Muscle layer of duodenum (tissue), 2 donors: ENCODE measurements around the gene CMTR1.
A peak's percentile ranks its signal among the peaks of the same experiment; 100 is the strongest.
"Not testable (repeated sequence)": the region's sequence is repeated elsewhere in the genome, so short reads cannot be mapped to it uniquely, and the experiment has no call there.

Experiments used
- H3K27ac ChIP-seq: one replicate; pipeline ENCODE4 v1.7.0; 2013; ENCODE audit warnings: mild to moderate bottlenecking, low read length
- H3K27me3 ChIP-seq: one replicate; pipeline ENCODE4 v1.7.0; 2013; ENCODE audit warnings: low read depth, mild to moderate bottlenecking, control low read depth, low read length
- H3K36me3 ChIP-seq, 2 donors: one replicate each; pipeline ENCODE4 v1.7.0; 2013; ENCODE audit warnings: low read length in 2 of 2, control low read depth in 1 of 2, mild to moderate bottlenecking in 1 of 2; ENCODE audit not compliant: insufficient read depth in 2 of 2, control insufficient read depth in 1 of 2
- H3K4me1 ChIP-seq, 2 donors: one replicate each; pipeline ENCODE4 v1.7.0; 2013; ENCODE audit warnings: low read length in 2 of 2, mild to moderate bottlenecking in 2 of 2, control low read depth in 1 of 2, moderate library complexity in 1 of 2; ENCODE audit not compliant: insufficient read depth in 2 of 2, control insufficient read depth in 1 of 2
- H3K4me3 ChIP-seq, 2 donors: one replicate each; pipeline ENCODE4 v1.7.0; 2013; ENCODE audit warnings: low read length in 2 of 2, low read depth in 1 of 2, mild to moderate bottlenecking in 1 of 2
- H3K9me3 ChIP-seq, 2 donors: one replicate each; pipeline ENCODE4 v1.7.0; 2013; ENCODE audit warnings: low read length in 2 of 2, control low read depth in 1 of 2, mild to moderate bottlenecking in 1 of 2; ENCODE audit not compliant: control insufficient read depth in 1 of 2
- donor health status: healthy.

Gene CMTR1

DNA sequence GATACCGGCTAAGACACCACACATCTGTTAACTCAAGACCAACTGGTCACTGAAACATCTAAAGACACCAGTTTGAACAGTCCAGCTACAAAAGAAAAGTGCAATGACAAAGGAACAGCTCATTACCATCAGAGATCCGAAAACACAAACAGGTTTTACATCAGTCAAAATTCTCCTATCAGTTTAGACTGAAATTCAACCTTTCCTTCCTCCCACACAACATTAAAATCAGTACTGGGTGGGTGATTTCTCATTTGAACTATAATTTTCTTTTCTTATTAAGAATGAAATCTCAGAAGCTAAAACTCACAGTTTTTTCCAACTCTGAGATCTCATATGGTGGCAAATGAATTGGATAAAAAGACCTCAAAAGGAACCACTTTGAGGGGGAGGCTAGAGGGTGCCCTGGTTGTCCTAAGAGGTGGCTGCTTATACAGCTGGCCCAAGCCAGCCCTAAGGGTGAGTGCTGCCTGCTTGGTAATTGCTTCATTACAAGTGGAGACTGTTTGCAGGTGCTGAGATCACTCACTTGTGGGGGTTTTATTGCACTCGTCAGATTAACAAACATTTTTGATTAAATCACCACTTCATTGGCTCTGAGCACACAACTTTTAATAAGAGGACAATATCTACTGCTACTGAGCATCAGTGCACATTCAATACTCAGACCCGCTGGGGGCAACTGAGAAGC is 62.4 kb downstream of the CMTR1 start:
- Histone ChIP-seq H3K36me3 (no peaks in the 10 kb centered on the region), H3K4me1 (peaks cover 6 to 38% of the 10 kb centered on the region in 2 donors), H3K27me3 (no peaks in the 10 kb centered on the region), H3K27ac (no peak overlapping the region), H3K4me3 (no peak overlapping the region), H3K9me3 (no peaks in the 10 kb centered on the region)

DNA sequence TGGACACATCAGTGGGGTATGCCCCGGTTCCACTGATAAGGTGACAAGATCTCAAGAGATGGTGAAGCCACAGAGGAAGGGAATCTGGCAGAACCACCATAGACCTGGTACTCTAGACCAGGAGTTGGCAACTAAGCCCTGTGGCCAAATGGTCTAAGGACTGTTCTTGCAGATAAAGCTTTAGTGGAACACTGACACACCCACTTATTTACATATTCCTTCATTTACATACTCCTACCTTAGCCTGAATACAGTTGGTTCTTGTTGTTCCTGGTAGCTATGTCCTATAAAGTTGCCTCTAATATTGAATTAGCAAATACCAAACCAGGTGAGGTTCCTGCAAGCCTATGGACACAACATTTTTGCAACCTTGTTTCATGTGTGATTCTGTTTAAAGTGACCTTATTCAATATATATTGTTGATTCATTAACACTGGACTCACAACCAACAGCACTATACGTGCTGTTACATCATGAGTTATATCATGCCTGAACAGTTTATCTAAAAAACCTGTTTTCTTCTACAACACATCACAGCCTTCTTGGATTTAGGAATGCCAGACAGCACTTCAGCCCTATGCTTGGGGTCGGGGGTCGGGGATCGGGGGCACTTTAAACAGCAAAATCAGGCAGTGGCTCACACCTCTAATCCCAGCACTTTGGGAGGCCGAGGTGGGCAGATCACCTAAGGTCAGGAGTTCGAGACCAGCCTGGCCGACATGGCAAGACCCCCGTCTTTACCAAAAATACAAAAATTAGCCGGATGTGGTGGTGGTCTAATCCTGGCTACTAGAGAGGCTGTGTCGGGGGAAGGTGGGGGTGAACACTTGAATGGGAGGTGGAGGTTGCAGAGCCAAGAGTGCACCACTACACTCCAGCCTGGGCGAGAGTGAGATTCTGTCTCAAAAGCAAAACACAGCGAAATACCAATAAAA is 64.2 kb downstream of the CMTR1 start:
- Histone ChIP-seq H3K9me3 (no peaks in the 10 kb centered on the region), H3K4me1 (peaks cover 6 to 22% of the 10 kb centered on the region in 2 donors), H3K4me3 (no peak overlapping the region), H3K36me3 (no peaks in the 10 kb centered on the region), H3K27me3 (no peaks in the 10 kb centered on the region), H3K27ac (no peak overlapping the region)

DNA sequence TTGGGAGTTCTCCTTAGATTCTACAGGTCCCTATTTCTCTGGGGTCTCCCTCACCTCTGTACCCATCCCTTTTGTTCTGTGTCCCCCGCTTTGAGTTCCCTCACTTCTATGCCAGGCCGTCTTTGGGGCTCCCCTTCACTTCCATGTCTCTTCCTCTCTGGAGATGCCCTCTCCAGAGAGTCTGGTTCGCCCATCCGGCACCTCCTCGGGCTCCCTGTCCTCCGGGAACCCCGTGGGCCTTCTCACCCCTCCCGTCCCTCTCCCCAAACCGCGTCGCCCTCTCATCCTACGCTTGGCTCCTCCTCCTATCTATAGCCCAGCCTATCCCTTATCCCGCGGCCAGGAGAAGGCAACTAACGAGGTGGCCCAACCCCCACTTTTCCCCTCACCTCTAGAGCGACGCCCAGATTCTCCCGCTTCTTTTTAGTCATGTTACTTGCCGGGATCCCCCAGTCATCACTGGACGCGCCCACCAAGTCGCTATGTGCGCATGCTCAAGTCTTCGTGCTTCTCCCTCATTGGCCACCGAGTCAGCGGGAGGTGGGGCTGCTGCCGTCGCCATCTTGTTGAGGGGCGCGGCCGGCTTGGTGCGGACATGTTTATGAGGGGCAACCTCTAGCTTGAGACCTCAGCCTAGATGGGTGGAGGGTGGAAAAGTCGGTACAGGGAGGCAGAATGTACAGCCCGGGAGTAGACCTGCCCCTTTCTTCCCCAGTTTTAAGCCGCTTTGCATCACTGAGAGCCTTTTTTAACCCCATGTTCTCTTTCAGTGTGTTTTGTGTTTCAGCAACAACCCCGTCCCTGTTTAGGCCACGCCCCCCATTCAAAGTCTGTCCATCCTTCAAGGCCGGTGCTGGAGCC is 66.6 kb downstream of the CMTR1 start, which contains the start of gene CCDC167:
CCDC167 (minus strand) TSS at position 461 of the 861 bp plus-strand sequence; CDS start at position 431, 30 bp downstream.
- H3K27ac ChIP-seq: peak within 1 kb of the TSS; percentile 78
- peaks cover 6 to 8% of the 10 kb centered on the region in 2 donors for H3K4me1 ChIP-seq
- no peaks in the 10 kb centered on the region for H3K36me3 ChIP-seq
- H3K27me3 ChIP-seq: no peaks in the 10 kb centered on the region
- peak within 1 kb of the TSS; percentile 79 to 91 for H3K4me3 ChIP-seq
- no peaks in the 10 kb centered on the region for H3K9me3 ChIP-seq

DNA sequence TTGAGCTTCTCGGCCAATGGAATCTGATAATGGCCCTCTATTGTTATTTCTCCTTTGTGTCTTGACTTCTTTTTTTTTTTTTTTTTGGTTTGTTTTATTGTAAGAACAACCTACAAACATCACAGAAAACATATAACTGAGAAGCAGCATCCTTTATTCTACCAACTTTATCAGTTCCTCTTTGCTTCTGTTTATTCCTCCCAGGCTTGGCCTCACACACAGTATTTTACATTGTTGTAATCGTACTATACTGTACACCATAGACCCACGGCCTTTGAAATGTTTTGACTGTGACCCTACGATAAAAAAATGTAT is 67.2 kb downstream of the CMTR1 start:
- no peaks in the 10 kb centered on the region for H3K36me3 ChIP-seq
- no peaks in the 10 kb centered on the region for H3K27me3 ChIP-seq
- no peak overlapping the region for H3K27ac ChIP-seq
- H3K4me1 ChIP-seq: peaks cover 6 to 8% of the 10 kb centered on the region in 2 donors
- H3K4me3 ChIP-seq: peak overlapping the region; percentile 79 to 91
- H3K9me3 ChIP-seq: no peaks in the 10 kb centered on the region

DNA sequence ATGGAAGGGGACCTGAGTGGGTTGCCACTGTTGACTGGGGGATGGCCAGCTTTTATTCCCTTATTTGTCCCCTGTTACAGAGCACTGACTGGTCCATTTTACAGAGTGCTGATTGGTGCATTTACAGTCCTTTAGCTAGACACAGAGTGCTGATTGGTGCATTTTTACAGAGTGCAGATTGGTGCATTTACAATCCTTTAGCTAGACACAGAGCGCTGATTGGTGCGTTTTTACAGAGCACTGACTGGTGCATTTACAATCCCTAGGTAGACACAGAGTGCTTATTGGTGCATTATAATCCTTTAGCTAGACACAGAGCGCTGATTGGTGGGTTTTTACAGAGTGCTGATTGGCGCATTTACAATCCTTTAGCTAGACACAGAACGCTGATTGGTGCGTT is 67.9 kb downstream of the CMTR1 start:
- not testable (repeated sequence) for H3K27me3 ChIP-seq, H3K4me1 ChIP-seq, H3K27ac ChIP-seq, H3K36me3 ChIP-seq, H3K9me3 ChIP-seq, H3K4me3 ChIP-seq

DNA sequence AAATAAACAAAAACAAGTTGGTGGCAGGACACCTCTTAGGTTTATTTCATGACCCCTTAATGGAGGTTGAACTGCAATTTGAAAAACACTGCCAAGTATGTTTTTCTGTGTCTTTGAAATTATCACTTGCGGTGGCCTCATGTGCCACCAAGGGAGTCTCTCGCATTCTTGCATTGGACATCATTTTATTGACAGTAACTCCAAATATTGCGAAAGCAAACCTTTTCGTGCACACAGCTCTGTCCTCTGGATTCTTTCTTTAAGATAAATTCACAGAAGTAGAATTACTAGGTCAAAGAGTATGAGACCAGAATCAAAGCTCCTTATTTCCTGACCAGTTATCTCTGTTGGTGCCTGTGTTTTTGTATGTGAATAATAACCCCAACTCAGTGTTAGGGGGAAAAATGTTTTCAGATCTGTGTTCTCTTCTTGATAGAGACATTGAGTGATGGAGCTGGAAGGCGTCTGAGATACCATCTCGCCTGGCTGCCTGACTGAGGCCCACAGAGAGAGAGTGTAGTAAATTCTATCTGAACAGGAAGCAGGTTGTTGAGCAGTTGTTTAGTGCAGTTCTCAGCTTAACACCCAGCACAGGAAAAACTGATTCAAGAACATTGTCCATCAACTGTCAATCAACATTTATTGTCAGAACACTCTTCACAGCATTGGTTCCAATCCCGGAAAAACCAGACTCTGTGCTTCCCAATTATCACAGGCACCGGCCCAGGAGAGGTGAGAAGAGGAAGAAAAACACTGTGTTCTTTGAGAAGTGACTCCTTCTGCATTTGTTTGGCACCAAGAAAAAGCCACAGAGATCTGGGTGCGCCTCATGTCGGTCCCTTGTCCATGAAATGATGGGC is 68.8 kb downstream of the CMTR1 start:
- Histone ChIP-seq H3K4me1 (peaks cover 6 to 8% of the 10 kb centered on the region in 2 donors), H3K27ac (peak overlapping the region; percentile 58), H3K36me3 (no peaks in the 10 kb centered on the region), H3K9me3 (no peaks in the 10 kb centered on the region), H3K4me3 (no peak overlapping the region), H3K27me3 (no peaks in the 10 kb centered on the region)

DNA sequence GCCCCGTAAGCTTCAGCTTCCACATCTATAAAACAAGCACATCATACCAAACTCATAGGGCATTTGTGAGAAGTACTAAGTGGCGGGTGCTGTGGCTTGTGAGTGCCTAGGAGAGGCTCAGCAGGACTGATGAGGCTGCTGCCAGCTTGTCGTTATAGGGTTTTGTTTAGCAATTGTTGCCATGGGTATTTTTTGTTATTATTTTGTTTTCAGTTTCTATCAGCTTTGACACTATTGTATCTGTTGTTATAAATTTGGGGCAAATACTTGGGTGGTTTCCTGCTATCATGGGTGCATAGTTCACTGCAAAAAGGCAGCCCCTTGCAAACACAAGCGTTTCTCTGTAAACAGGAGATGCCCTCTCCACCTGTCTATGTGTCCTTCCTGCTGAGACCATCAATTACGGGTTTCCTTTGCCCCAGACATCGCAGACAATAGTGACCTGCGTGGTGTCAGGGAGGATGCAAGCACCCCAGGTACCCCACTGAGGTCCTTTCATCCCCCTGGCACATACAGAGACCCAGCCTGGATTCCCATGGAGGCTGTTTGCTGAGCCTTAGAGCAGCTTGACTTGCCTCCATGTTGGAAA is 69.8 kb downstream of the CMTR1 start:
- peaks cover 6 to 8% of the 10 kb centered on the region in 2 donors for H3K4me1 ChIP-seq
- H3K36me3 ChIP-seq: no peaks in the 10 kb centered on the region
- no peaks in the 10 kb centered on the region for H3K9me3 ChIP-seq
- H3K4me3 ChIP-seq: no peak overlapping the region
- H3K27ac ChIP-seq: peak overlapping the region; percentile 58
- H3K27me3 ChIP-seq: no peaks in the 10 kb centered on the region

DNA sequence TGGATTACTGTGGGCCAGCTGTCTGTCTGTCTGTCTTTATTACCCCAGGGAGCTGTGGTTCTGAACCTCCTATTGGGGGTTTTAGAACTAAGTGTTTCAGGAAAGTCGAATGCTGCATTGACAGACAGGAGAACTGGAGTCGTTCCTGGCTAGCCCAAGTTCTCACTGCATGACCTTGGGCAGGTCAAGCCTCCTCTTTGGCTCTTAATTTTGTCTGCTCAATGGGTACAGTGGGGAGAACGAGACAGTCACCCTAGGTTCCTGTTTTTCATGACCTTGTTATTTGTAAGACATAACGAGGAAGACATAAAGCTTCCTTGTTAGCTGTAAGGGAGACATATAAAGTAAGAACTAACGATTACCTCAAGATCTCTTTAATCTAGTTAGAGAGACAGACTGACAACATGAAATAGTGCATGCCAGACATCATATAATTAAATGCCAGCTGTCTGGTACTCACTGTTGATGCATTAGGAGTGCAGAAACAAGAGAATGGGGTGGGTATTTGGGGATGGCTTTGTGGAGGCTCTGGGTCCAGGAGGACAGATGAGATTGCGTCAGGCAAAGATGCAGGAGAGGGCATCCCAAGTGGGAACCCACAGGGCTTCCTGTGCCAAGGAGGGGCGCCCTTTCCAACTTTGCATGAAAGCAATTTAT is 70.4 kb downstream of the CMTR1 start:
- no peak overlapping the region for H3K4me3 ChIP-seq
- peaks cover 6 to 8% of the 10 kb centered on the region in 2 donors for H3K4me1 ChIP-seq
- H3K27me3 ChIP-seq: no peaks in the 10 kb centered on the region
- H3K27ac ChIP-seq: no peak overlapping the region
- no peaks in the 10 kb centered on the region for H3K36me3 ChIP-seq
- H3K9me3 ChIP-seq: no peaks in the 10 kb centered on the region

DNA sequence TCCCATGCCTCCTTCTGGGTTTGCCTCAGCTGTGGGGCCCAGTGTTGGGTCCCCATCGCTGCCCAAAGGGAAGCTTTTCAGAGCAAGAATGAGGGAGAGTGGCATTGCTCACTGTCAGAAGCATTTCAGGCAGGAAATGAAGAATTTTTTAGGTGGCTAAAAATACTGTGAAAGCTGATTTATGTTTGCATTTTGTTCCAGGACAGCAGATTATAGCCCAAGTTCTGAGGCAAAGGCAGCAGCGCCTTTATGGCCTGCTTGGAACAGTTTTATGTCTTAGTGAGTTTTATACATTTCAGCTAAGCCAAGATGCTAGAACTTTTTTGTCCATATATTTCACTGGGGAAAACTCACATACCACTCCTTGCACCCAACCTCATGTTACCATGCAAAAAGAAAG is 71.0 kb downstream of the CMTR1 start:
- Histone ChIP-seq H3K27ac (no peak overlapping the region), H3K9me3 (no peaks in the 10 kb centered on the region), H3K36me3 (no peaks in the 10 kb centered on the region), H3K27me3 (no peaks in the 10 kb centered on the region), H3K4me3 (no peak overlapping the region), H3K4me1 (peaks cover 3 to 4% of the 10 kb centered on the region in 2 donors)

DNA sequence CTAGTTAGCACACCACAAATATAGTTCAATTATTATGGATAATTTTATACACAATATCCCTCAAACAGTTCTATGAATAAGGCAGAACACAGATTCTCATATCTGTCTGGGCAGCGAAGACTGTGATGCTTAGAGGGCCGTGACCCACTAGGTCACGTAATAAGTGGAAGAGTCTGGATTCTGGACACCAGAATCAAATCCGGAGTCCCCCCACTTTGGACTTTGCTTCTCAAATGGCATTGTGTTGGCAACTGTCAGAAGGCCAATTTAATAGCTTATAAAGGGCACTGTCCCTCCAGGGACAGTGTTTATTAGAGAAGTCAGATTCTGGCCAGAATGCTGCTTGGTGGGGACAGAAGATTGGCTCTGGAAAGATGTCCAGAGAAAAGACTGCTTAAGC is 73.5 kb downstream of the CMTR1 start:
- Histone ChIP-seq H3K27ac (no peak overlapping the region), H3K4me1 (no peaks in the 10 kb centered on the region), H3K36me3 (no peaks in the 10 kb centered on the region), H3K27me3 (no peaks in the 10 kb centered on the region), H3K9me3 (no peaks in the 10 kb centered on the region), H3K4me3 (no peak overlapping the region)
